HFF-Myc (cell line): ENCODE results near the gene MAP3K5.
"Not testable (repeated sequence)": the region's sequence is repeated elsewhere in the genome, so short reads cannot be mapped to it uniquely, and the experiment has no call there.

Experiments used
- DNase-seq: peaks from one replicate; pipeline ENCODE4 v3.0.0-alpha.2; 2011; ENCODE audit warnings: low read depth; ENCODE audit errors: extremely low read depth
- H3K4me3 ChIP-seq: replicated peaks from 2 replicates; pipeline ENCODE4 v1.5.1; 2011; ENCODE audit warnings: low read depth, mild to moderate bottlenecking, control low read depth, low read length
- TF ChIP-seq, protein P1 (sequence below): IDR thresholded peaks from 2 replicates; pipeline ENCODE4 v1.5.1; 2012; ENCODE audit warnings: mild to moderate bottlenecking, low read depth, low read length, control low read depth; ENCODE audit errors: missing control alignments

The MAP3K5 gene

DNA sequence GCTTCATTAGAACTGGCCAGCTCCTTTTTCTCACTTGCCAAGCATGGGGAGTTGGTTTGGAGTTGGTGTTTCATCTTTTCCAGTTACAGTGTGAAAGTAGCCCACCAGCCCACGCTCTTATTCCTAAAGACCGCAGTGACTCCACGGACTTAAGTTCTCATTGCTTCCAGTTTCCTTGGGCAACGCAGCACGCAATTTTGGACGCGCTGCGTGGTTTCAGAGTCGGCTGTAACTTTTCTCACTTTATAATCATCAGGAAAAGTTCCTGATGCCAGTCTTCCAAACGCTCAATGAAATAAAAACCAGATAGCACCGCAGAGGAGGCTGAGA is 29.7 kb upstream of the MAP3K5 start:
- DNase-seq = no peak
- TF ChIP-seq, protein P1, sequence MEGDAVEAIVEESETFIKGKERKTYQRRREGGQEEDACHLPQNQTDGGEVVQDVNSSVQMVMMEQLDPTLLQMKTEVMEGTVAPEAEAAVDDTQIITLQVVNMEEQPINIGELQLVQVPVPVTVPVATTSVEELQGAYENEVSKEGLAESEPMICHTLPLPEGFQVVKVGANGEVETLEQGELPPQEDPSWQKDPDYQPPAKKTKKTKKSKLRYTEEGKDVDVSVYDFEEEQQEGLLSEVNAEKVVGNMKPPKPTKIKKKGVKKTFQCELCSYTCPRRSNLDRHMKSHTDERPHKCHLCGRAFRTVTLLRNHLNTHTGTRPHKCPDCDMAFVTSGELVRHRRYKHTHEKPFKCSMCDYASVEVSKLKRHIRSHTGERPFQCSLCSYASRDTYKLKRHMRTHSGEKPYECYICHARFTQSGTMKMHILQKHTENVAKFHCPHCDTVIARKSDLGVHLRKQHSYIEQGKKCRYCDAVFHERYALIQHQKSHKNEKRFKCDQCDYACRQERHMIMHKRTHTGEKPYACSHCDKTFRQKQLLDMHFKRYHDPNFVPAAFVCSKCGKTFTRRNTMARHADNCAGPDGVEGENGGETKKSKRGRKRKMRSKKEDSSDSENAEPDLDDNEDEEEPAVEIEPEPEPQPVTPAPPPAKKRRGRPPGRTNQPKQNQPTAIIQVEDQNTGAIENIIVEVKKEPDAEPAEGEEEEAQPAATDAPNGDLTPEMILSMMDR = no peak
- peak overlapping the region; percentile 52 for H3K4me3 ChIP-seq

DNA sequence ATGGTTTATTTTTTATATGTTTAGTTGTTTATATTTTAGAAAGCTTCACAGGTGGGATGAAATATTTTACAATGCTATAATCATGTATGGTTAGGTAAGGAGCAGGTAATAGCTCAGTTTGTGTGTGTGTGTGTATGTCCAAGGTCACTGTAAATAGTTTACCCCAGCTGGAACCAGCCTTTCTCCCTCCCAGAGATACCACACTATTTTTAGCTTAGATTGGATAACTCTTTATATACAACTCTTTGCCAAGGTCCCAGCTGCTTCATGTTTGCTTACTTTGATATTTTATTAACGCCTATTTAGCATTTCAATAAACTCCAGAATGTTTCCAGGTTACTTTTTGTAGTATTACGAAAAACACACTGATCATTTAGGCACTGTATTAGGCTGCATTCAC is 28.3 kb upstream of the MAP3K5 start:
- TF ChIP-seq, protein P1 = no peak
- DNase-seq = no peak
- no peak overlapping the region for H3K4me3 ChIP-seq

DNA sequence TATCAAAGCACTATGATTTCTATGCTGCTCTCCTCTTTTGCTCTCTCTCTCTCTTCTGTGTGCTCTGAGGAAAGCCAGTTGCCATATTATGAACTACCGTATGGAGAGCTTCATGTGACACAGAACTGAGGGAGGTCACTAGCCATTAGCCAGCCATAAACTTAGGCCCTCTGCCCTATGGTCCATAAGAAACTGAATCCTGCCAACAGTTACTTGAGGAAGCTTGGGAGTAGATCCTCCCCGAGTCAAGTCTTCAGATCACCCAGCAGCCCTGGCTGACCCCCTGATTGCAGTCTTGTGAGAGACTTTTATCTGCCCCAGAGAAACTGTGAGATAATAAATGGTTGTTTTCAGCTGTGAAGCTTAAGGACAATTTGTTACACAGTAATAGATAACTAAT is 24.4 kb upstream of the MAP3K5 start:
- TF ChIP-seq, protein P1 = no peak
- H3K4me3 ChIP-seq = no peak overlapping the region
- no peak for DNase-seq

DNA sequence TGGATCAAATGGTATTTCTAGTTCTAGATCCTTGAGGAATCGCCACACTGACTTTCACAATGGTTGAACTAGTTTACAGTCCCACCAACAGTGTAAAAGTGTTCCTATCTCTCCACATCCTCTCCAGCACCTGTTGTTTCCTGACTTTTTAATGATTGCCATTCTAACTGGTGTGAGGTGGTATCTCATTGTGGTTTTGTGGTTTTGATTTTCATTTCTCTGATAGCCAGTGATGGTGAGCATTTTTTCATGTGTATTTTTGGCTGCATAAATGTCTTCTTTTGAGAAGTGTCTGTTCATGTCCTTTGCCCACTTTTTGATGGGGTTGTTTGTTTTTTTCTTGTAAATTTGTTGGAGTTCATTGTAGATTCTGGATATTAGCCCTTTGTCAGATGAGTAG is 23.3 kb upstream of the MAP3K5 start:
- H3K4me3 ChIP-seq, DNase-seq: not testable (repeated sequence)

DNA sequence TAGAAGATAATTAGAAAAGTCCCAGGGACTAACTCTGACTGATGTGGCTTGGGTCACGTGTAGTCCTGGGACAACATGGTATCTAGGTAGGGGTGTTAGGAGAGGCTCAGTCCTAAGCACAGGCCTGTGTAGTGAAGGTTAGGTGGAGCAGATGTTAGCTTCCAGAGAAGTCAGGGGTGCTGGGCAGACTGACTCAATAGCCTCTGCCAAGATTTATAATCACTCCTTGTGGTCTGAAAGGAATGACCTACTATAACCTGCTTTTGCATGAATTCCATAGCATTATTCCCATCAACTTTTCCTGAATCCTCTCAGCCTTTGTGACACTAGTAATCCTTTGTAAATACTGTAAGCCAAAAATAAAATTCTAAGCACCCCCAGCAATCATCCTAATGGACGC is 19.9 kb upstream of the MAP3K5 start:
- TF ChIP-seq, protein P1 = no peak
- H3K4me3 ChIP-seq = no peak overlapping the region
- DNase-seq = no peak

DNA sequence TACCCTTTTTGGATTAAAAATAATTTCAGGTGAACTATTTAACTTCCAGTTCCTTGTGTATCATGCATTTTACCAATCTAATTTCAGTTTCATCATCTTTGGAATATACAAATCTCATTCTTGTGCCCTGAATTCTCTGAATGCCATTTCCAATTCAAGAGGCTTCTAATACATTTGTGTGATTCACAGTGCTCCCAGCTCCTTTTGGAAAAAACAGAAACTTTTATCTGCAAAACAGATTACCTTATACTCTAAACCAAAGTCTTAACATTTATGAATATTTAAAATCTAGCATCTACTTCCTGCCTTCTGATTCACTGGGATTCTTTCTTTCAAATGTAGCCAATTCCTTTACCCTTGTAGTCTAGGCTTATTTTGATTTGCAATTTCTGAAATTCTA is 19.0 kb upstream of the MAP3K5 start:
- DNase-seq = no peak
- TF ChIP-seq, protein P1 = no peak
- H3K4me3 ChIP-seq = no peak overlapping the region

DNA sequence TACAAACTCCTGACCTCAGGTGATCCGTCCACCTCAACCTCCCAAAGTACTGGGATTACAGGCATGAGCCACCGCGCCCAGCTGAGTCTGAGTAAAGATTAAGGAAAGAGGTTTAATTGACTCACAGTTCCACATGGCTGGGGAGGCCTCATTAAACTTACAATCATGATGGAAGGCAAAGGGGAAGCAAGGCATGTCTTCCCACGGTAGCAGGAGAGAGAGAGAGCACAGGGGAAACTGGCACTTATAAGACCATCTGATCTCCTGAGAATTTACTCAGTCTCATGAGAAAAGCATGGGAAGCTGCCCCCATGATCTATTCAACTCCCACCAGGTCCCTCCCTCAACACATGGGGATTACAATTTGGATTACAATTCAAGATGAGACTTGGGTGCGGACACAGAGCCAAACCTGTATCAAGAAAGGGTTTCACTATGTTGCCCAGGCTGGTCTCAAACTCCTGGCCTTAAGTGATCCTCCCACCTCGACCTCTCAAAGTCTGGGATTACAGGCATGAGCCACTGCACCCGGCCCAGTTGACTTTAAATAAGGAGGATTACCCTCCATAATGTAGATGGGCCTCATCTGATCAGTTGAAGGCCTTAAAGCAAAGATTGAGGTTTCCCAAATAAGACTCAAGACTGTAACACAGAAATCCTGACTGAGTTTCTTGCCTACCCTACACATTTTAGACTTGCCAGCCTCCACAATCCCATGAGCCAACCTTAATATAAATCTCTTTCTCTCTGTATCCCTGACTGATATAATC is 17.0 kb upstream of the MAP3K5 start:
- no peak for DNase-seq
- TF ChIP-seq, protein P1 = no peak
- H3K4me3 ChIP-seq = no peak overlapping the region
